HepG2 (cell line): ENCODE results near the gene SS18L1. TPM values are rescaled to one million over a fixed set of nuclear protein-coding genes. Genes with fewer than 3 reads are reported as not detected.
A peak's percentile ranks its signal among the peaks of the same experiment; 100 is the strongest.

Experiments
- CENPT ChIP-seq: sonication (generic); formaldehyde crosslinking; IDR thresholded peaks from 2 replicates; pipeline ENCODE4 v1.8.0; 2022; ENCODE audit warnings: low read depth, mild to moderate bottlenecking, moderate library complexity, missing genetic modification reagents
- FLYWCH1 ChIP-seq: sonication (generic); formaldehyde crosslinking; IDR thresholded peaks from 2 replicates; pipeline ENCODE4 v1.8.1; 2023; ENCODE audit warnings: mild to moderate bottlenecking, missing genetic modification reagents
- GPN1 ChIP-seq: sonication (generic); formaldehyde crosslinking; IDR thresholded peaks from 2 replicates; pipeline ENCODE4 v1.5.1; 2020; ENCODE audit warnings: missing genetic modification reagents, borderline replicate concordance
- POLR2A ChIP-seq, 2 experiments: IDR thresholded peaks; 2 replicates each; pipeline ENCODE4 v1.6.1; 2011; ENCODE audit warnings: low read depth in 2 of 2, low read length in 2 of 2, mild to moderate bottlenecking in 1 of 2, moderate library complexity in 1 of 2; ENCODE audit not compliant: insufficient read depth in 1 of 2
- PRDM15 ChIP-seq: sonication (generic); formaldehyde crosslinking; IDR thresholded peaks from 2 replicates; pipeline ENCODE4 v1.4.0; 2020; ENCODE audit warnings: missing genetic modification reagents
- SNAPC4 ChIP-seq: sonication (generic); formaldehyde crosslinking; IDR thresholded peaks from 2 replicates; pipeline ENCODE4 v1.4.0; 2020; ENCODE audit warnings: mild to moderate bottlenecking, missing genetic modification reagents
- TEAD2 ChIP-seq: sonication (generic); formaldehyde crosslinking; IDR thresholded peaks from 2 replicates; pipeline ENCODE4 v1.9.0; 2021; ENCODE audit warnings: missing genetic modification reagents
- ZBTB34 ChIP-seq: sonication (generic); formaldehyde crosslinking; IDR thresholded peaks from 2 replicates; pipeline ENCODE4 v1.8.0; 2022; ENCODE audit warnings: mild to moderate bottlenecking, missing genetic modification reagents
- ZNF530 ChIP-seq: sonication (generic); formaldehyde crosslinking; IDR thresholded peaks from 2 replicates; pipeline ENCODE4 v1.5.0; 2020; ENCODE audit warnings: low read depth, mild to moderate bottlenecking, missing genetic modification reagents
- ZNF546 ChIP-seq: sonication (generic); formaldehyde crosslinking; conservative IDR thresholded peaks from 2 replicates; pipeline ENCODE4 v1.8.1; 2023; ENCODE audit warnings: mild to moderate bottlenecking, missing genetic modification reagents
- ZNF737 ChIP-seq: sonication (generic); formaldehyde crosslinking; IDR thresholded peaks from 2 replicates; pipeline ENCODE4 v1.5.0; 2020; ENCODE audit warnings: missing genetic modification reagents, mild to moderate bottlenecking, borderline replicate concordance
- polyA plus RNA-seq, 8 experiments: library from polyadenylated mRNA; depleted of rRNA in 3 of 8; stranded (reverse) in 7 of 8; unstranded in 1 of 8; fragments of >200 nt; fragmentation: Illumina TruSeq in 4 of 8; extraction: Trizol in 4 of 8; gene quantifications; 2 replicates each; pipeline versions ENCODE4 v1.2.1 to v1.2.3, GENCODE V29; 2011 to 2016; ENCODE audit warnings: low read depth in 4 of 8, missing spikeins in 1 of 8, mixed read lengths in 1 of 8; ENCODE audit not compliant: insufficient read depth in 1 of 8
- total RNA-seq, 5 experiments: library from RNA; depleted of rRNA; stranded (reverse); fragments of >200 nt; fragmentation: Illumina TruSeq; extraction: Trizol; gene quantifications; 2 replicates each; pipeline ENCODE4 v1.2.3, GENCODE V29; 2016; ENCODE audit warnings: low read depth in 1 of 5
- TF ChIP-seq, protein P1 (sequence below): sonication (generic); formaldehyde crosslinking; IDR thresholded peaks from 2 replicates; pipeline ENCODE4 v1.4.0; 2020; ENCODE audit warnings: missing genetic modification reagents, borderline replicate concordance
- TF ChIP-seq, protein P2 (sequence below): IDR thresholded peaks from 2 replicates; pipeline ENCODE4 v1.6.1; 2016; ENCODE audit warnings: mild to moderate bottlenecking
- TF ChIP-seq, protein P3 (sequence below): sonication (generic); formaldehyde crosslinking; IDR thresholded peaks from 2 replicates; pipeline ENCODE4 v1.5.0; 2020; ENCODE audit warnings: missing genetic modification reagents

SS18L1 gene
- total and polyA plus RNA-seq, 2 of the 13 experiments (the other 11 are each of a cell fraction or from before 2014, with no cell fraction given): 17.8 to 27.6 TPM

GRCh38 chr20:62121776-62122653 lies 21.6 kb upstream of the SS18L1 start, which contains the start of gene LSM14B (continued):
- no peak; the same call in 1 of the 2 replicates for TF ChIP-seq PRDM15 (CRISPR knock-in tag)
- TF ChIP-seq POLR2A (IDR thresholded peaks at IDR 0.05; ENCODE audit: insufficient read depth in 1 of 2, low read depth in 2 of 2, low read length in 2 of 2): peak in 1 of 2 experiments; percentile 68; a peak in 2 of 4 replicates
- TF ChIP-seq CENPT (CRISPR knock-in tag): 0 out of 2 replicates have a peak, but pooled peaks have one; percentile 26
- TF ChIP-seq, protein P1, sequence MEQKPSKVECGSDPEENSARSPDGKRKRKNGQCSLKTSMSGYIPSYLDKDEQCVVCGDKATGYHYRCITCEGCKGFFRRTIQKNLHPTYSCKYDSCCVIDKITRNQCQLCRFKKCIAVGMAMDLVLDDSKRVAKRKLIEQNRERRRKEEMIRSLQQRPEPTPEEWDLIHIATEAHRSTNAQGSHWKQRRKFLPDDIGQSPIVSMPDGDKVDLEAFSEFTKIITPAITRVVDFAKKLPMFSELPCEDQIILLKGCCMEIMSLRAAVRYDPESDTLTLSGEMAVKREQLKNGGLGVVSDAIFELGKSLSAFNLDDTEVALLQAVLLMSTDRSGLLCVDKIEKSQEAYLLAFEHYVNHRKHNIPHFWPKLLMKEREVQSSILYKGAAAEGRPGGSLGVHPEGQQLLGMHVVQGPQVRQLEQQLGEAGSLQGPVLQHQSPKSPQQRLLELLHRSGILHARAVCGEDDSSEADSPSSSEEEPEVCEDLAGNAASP (CRISPR knock-in tag): peak; percentile 63; the same call in 1 of the 2 replicates
- TF ChIP-seq, protein P2, sequence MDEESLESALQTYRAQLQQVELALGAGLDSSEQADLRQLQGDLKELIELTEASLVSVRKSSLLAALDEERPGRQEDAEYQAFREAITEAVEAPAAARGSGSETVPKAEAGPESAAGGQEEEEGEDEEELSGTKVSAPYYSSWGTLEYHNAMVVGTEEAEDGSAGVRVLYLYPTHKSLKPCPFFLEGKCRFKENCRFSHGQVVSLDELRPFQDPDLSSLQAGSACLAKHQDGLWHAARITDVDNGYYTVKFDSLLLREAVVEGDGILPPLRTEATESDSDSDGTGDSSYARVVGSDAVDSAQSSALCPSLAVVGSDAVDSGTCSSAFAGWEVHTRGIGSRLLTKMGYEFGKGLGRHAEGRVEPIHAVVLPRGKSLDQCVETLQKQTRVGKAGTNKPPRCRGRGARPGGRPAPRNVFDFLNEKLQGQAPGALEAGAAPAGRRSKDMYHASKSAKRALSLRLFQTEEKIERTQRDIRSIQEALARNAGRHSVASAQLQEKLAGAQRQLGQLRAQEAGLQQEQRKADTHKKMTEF (CRISPR knock-in tag): no peak; the same call in 1 of the 2 replicates
- TF ChIP-seq ZNF546 (CRISPR knock-in tag): no peak
- TF ChIP-seq TEAD2 (CRISPR knock-in tag): no peak
- no peak for TF ChIP-seq ZNF737 (CRISPR knock-in tag)
- TF ChIP-seq ZNF530 (CRISPR knock-in tag): no peak
- TF ChIP-seq, protein P3, sequence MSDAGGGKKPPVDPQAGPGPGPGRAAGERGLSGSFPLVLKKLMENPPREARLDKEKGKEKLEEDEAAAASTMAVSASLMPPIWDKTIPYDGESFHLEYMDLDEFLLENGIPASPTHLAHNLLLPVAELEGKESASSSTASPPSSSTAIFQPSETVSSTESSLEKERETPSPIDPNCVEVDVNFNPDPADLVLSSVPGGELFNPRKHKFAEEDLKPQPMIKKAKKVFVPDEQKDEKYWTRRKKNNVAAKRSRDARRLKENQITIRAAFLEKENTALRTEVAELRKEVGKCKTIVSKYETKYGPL: no peak
- no peak for TF ChIP-seq GPN1 (CRISPR knock-in tag)
- TF ChIP-seq FLYWCH1 (CRISPR knock-in tag): no peak
- TF ChIP-seq ZBTB34 (CRISPR knock-in tag): no peak
- TF ChIP-seq SNAPC4 (CRISPR knock-in tag): no peak
